Spleen (tissue), 7 donors: ENCODE measurements around the gene CPXM2.

Experiments used
- POLR2A ChIP-seq, 3 donors: fragments of 450-650 bp; IDR thresholded peaks; one replicate each; pipeline ENCODE4 v1.5.1; 2017; ENCODE audit warnings: antibody characterized with exemption in 3 of 3, mild to moderate bottlenecking in 1 of 3
- POLR2AphosphoS5 ChIP-seq, 3 donors: sonication (generic); formaldehyde crosslinking; IDR thresholded peaks; one replicate each; pipeline ENCODE4 v1.5.1; 2017; ENCODE audit warnings: antibody characterized with exemption in 3 of 3
- TF ChIP-seq, protein P1 (sequence below), 11 experiments: fragments of 200-600 bp in 7 of 11; fragments of 450-650 bp in 4 of 11; sonication (generic) in 4 of 11; IDR thresholded peaks in 8 of 11; conservative IDR thresholded peaks in 3 of 11; 1 replicate in 7 of 11; 2 replicates in 4 of 11; pipeline versions ENCODE4 v1.4.0 to v1.8.0; 2016 to 2021; ENCODE audit warnings: antibody characterized with exemption in 11 of 11, inconsistent platforms in 4 of 11, mild to moderate bottlenecking in 1 of 11
- donor health status: DM: no; HTN: no; CAD: no; lungs with moderate emphysema.
- donor health status: DM: no; HTN: no; CAD: no.
- donor health status: DM: no; HTN: no; CAD: no.

DNA sequence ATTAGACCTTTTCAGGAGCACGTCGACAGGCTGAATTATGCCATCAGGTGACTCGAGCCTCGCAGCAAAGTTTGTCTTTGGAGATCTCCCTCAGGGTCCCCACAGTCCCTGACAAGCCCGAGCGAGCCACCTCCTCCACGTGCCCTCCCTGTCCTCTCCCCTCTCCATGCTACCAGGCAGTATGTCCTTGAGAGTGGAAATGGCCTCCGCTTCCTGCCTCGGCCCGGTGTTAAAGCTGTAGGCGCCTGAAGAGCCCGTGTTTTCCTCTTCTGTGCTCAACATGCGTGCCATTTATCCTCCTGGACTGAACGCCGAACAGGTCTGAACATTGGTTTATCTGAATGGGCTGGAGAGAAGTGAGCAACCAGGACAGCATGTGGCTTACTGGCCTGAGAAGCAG, 142.9 kb downstream of the CPXM2 start:
- TF ChIP-seq POLR2A (IDR thresholded peaks at IDR 0.05) (no peak), POLR2AphosphoS5 (IDR thresholded peaks at IDR 0.05) (no peak)
- TF ChIP-seq, protein P1, sequence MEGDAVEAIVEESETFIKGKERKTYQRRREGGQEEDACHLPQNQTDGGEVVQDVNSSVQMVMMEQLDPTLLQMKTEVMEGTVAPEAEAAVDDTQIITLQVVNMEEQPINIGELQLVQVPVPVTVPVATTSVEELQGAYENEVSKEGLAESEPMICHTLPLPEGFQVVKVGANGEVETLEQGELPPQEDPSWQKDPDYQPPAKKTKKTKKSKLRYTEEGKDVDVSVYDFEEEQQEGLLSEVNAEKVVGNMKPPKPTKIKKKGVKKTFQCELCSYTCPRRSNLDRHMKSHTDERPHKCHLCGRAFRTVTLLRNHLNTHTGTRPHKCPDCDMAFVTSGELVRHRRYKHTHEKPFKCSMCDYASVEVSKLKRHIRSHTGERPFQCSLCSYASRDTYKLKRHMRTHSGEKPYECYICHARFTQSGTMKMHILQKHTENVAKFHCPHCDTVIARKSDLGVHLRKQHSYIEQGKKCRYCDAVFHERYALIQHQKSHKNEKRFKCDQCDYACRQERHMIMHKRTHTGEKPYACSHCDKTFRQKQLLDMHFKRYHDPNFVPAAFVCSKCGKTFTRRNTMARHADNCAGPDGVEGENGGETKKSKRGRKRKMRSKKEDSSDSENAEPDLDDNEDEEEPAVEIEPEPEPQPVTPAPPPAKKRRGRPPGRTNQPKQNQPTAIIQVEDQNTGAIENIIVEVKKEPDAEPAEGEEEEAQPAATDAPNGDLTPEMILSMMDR (IDR thresholded peaks at IDR 0.05 in 8 of 11, conservative IDR thresholded peaks at IDR 0.05 in 3 of 11) = no peak
